HL-60/S4 treated with phorbol 12-myristate 13-acetate at 8.2 ng/mL for 4 days and 3 days (cell line): Measurements from ENCODE around the gene PSRC1.
"Not testable (repeated sequence)": the region's sequence is repeated elsewhere in the genome, so short reads cannot be mapped to it uniquely, and the experiment has no call there.

Source experiments
- in situ Hi-C: fragments of 300-500 bp; cut with MboI; formaldehyde crosslinking; loops from 2 replicates; pipeline ENCODE4 v1.15.0; 2022; ENCODE audit warnings: low sequenced_read_pairs

The PSRC1 gene

GRCh38 chr1:109282952-109283747 lies at the start of gene PSRC1:
TSS of gene PSRC1 (minus strand) at chr1:109283145.
- in situ Hi-C loops: no loop called here

- in situ Hi-C loops: no loop called here
Measured at GRCh38 chr1:109331113-109331512, 48.2 kb upstream of the PSRC1 start.

DNA sequence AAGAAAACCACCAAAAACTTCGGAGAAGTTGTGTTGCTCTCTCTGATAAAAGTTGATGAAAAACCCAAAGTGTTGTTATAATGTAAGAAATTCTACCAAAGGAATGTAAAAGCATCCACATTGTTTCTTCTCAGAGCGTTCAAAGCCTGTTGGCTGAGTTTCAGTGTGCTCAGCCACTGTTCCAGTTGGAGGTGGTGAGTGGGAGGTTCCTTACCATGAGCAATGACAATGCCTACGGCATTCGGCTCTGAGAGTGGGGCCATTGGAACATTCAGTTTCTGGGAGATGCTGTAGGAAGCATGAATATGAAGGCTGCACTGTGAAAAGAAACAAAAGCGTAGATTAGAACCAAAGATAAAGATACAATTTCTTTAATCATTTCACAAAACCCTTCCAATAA lies 44.3 kb upstream of the PSRC1 start:
- in situ Hi-C loops: no loop called here

DNA sequence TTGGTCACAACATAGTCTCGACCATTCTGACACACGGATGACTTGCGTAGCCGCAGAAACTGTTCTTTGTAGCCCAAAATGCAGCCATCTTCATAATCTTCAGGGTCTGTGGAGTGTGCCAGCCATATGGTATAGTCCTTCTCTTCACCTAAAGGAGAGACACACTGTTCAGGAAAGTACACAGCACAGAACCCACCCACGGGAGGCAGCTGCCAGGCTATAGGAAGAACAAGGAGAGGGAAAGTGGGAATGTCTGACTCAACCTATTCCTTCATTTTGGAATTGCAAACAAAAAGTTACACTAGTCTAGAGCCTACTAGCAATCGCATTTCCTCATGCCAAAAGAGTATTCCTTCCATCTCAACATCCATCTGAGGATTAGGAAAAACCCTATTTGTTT lies 40.0 kb upstream of the PSRC1 start:
- in situ Hi-C loops: no loop called here

DNA sequence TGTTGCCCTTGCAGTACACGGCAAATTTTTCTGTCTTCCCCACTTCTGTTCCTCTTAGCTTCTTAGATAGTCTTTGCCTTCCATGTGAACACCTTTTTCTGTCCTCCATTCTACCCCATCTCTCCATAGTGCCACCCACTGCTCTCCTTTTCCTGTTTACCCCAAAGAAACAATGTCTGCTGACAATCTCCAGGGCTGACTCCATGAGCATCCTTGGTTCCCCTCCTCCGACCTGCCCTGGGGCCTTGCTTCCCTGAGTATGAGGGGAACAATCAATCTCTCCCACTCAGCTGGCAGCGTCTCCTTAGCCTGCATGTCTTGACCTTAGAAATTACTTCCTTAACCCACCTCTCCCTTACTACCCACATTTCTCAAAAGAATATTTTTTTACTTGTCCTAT lies 36.2 kb upstream of the PSRC1 start:
- in situ Hi-C loops: no loop called here

DNA sequence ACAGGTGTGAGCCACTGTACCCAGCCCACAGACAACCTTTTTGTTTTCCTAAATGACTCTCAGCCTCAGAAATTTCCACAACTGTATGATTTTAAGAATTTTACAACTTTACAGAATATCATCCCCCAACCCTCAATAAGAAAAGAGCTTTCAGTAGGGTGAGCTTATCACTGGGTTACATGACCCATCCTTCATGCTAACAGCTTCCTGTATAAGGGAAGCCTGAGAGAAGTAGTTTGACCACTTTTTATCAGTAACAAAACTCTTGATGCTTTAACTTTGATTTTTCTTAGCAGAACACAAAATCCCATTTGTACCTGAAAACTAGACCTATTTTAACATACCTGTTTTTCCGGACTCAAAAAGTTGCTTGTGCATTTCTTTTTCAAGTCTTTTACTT lies 33.6 kb upstream of the PSRC1 start:
- in situ Hi-C loops: no loop called here

GRCh38 chr1:109315288-109315687 lies 32.3 kb upstream of the PSRC1 start:
- in situ Hi-C loops: no loop called here

DNA sequence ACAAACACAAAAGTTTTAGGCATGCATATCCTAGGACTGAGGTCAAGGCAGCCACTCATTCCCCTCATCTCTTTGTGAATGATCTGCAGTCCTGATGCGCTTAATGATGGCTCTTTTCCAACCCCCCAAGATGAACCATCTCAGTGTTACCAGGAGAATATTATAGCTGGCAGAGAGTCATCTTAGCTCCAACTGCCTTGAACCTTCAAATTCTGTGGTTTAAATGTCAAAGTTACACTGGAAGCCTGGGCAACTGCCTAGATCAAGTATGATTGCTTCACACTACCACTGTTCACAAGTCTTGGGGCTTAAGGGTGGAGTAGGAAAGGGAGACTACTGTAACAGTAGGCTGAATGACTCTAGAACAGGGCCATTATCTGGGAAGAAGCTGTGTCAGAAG lies 31.9 kb upstream of the PSRC1 start:
- in situ Hi-C loops: no loop called here

DNA sequence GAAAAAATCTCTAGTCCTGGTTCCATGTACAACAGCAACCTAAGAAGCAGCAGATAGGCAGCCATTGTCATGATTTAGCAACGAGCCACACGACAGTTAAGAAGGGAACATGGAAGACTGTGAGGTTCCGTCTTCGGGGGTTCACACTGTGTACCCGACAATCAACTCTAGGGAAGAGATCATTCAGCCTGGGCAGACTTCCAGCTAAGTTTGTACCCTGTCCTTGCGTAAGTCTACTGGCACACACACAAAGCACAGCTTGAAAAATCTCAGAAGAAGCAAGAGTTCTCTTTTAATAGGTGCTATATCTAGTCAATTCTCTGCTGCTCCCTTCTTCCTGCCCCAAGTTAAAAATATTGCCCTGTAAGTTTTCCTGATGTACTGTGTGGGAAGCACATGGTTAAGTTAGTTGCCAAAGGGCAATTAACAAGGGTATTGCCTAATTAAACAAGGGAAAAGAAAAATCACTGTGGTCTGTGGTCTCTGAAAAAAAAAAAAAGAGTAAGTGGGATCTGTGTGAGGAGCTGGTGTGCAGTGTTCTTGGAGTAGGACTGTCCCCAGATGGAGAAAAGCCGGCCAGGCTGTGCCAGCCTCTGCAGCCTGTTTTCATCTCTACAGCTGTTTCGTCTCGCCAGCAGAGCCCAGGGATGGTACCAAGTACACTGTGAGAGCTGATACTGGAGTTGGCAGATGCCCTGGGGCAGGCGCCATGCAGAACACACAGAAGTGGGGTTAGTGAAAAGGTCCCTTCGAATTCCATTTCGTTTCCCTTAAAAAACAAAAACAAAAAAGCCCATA lies 30.2 kb upstream of the PSRC1 start:
- in situ Hi-C loops: no loop called here

DNA sequence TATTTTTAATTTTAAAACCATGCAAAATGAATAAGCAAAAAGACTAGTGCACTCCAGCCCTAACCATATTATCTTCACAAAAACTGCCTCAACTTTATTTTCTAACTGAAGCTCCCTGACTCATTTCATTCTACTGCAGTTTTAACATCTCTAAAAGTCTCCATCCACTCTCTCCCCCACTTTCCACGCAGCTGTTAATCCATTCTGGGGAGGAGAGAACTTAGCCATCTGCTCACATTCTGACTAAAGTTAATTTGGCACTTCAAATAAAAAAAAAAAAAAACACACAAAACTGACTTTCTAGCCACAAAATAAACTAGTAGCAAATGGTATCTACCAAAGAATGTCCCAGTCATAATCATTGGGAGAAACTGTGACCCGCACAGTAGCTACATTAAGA lies 29.3 kb upstream of the PSRC1 start:
- in situ Hi-C loops: no loop called here

DNA sequence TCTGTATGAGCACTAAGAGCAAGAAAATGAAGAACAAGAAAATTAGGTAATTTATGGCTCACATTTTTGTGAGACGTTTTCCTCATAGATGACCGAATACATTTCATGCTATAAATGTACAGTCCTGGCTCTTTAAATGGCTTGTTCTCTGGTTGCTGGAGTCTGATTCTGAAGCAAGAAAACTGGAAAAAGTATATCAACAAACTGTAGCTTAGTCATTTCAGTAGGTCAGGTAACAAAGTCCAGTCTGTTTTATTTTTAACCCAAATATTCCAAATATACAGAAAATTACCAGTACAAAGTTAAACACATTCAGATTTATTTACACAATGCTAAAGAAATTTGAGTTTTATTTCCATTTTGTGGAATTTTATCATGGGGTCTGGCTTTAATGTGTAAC lies 26.4 kb upstream of the PSRC1 start:
- in situ Hi-C loops: no loop called here

GRCh38 chr1:109307274-109308021 lies 24.5 kb upstream of the PSRC1 start:
- in situ Hi-C loops: no loop called here

GRCh38 chr1:109306832-109307273 lies 23.9 kb upstream of the PSRC1 start, which contains the start of gene MYBPHL:
TSS of gene MYBPHL (minus strand) at chr1:109307011. CDS start at chr1:109306991, 20 bp downstream.
- in situ Hi-C loops: no loop called here

DNA sequence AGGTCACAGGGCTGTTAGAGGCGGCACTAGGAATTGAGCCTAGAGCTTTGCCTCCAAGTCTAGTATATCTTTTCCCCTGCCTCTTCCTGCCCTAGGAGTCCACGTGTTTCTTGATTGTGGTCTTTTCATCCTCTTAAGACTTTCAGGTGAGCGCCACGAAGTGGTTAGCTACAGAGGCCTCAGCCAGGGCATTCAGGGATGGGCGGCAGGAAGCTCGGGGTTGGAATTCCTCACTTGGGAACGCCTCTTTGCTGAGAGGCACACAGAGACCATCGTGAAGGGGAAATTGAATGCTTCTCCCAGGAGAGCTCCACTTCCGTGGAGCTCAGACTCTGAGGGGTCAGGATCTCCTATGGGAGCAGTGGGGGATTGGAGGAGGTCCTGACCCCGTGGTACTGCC lies 23.0 kb upstream of the PSRC1 start:
- in situ Hi-C loops: not testable (repeated sequence)

- in situ Hi-C loops: no loop called here
Measured at GRCh38 chr1:109304226-109304920, 21.4 kb upstream of the PSRC1 start.

DNA sequence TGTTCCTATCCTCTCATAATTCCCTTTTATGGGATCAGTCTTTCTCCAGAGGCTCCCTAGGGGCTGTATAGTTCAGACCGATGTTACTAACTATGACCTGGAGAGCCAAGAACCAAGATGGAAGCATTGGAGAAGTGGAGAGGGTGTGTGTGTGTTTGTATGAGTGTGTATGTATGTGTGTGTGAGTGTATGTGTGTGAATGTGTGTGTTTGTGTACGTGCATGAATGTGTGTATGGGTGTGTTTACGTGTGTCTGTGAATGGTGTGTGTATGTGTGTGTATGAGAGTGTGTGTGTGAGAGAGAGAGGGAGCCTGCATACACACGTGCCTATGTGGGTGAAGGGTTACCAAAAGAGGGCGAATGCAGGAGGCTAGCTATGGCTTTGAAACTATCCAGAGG lies 18.9 kb upstream of the PSRC1 start:
- in situ Hi-C loops: no loop called here

- in situ Hi-C loops: no loop called here
Measured at GRCh38 chr1:109300650-109301151, 17.8 kb upstream of the PSRC1 start.

DNA sequence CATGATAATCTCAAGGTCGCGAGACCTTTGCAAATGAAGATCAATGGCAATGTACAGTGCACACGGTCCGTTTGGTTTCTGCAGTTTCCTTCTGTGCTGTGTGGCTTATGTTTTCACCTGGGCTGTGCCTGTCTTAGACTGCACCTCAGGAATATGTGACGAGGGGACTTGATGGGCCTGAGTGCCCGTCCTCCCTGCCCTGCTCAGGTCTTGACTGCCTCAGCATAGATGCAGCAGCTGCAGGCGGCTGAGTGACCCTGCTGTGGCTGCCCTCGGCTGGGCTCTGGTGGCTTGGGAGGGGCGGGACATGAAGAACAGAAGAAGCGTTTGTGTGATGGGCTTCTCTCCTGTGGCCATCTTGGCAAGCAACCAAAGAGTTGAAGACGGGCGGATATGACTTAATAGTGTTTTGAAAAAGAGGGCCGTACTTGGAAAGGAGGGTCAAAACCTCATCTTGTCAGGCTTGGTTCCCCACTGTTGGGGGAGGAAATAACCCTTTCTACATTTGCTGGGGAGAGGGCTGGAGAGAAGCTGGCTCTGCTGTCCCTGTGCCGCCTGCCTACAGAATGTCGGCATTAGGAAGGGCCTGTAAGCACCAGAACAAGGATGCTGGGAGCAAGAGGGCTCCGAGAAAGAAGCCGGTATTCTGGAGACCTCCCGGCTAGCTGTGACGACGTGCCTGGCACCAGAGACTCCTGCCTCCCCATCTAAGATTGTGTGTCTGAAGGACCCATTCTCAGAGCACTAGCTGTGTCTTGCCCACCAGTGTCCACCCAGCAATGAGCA lies 16.8 kb upstream of the PSRC1 start:
- in situ Hi-C loops: no loop called here

- in situ Hi-C loops: no loop called here
Measured at GRCh38 chr1:109298666-109299557, 16.0 kb upstream of the PSRC1 start.
